Stomach (tissue), 4 donors: Measurements from ENCODE around the gene PLEKHG4.

Experiments used
- CTCF ChIP-seq, 7 experiments: fragments of 450-650 bp in 4 of 7; fragments of 200-600 bp in 3 of 7; sonication (generic) in 3 of 7; IDR thresholded peaks; one replicate each; pipeline ENCODE4 v1.5.1; 2016 to 2019; ENCODE audit warnings: antibody characterized with exemption in 7 of 7, control low read depth in 2 of 7, mild to moderate bottlenecking in 1 of 7
- EP300 ChIP-seq: sonication (generic); formaldehyde crosslinking; IDR thresholded peaks from one replicate; pipeline ENCODE4 v1.6.1; 2017; ENCODE audit warnings: antibody characterized with exemption
- POLR2A ChIP-seq, 4 donors: fragments of 450-650 bp; IDR thresholded peaks; one replicate each; pipeline ENCODE4 v1.6.1; 2016; ENCODE audit warnings: antibody characterized with exemption in 4 of 4, control low read depth in 2 of 4, mild to moderate bottlenecking in 1 of 4, moderate library complexity in 1 of 4
- POLR2AphosphoS5 ChIP-seq, 3 donors: sonication (generic); formaldehyde crosslinking; IDR thresholded peaks; one replicate each; pipeline ENCODE4 v1.6.1; 2016; ENCODE audit warnings: antibody characterized with exemption in 3 of 3

GRCh38 chr16:67268136-67268579 lies 11.2 kb upstream of the PLEKHG4 start:
- TF ChIP-seq CTCF (IDR thresholded peaks at IDR 0.05), result no peak
- TF ChIP-seq POLR2A (IDR thresholded peaks at IDR 0.05), result no peak
- no peak for TF ChIP-seq EP300
- peak in 1 of 3 donors; percentile 37 for TF ChIP-seq POLR2AphosphoS5 (IDR thresholded peaks at IDR 0.05)
